GM03348 (cell line): ENCODE data around the gene SPSB4.
"Not testable (repeated sequence)": the region's sequence is repeated elsewhere in the genome, so short reads cannot be mapped to it uniquely, and the experiment has no call there.

Experiments
- DNase-seq: peaks from one replicate; pipeline ENCODE4 v3.0.0; 2012; ENCODE audit warnings: low spot score

Gene SPSB4

DNA sequence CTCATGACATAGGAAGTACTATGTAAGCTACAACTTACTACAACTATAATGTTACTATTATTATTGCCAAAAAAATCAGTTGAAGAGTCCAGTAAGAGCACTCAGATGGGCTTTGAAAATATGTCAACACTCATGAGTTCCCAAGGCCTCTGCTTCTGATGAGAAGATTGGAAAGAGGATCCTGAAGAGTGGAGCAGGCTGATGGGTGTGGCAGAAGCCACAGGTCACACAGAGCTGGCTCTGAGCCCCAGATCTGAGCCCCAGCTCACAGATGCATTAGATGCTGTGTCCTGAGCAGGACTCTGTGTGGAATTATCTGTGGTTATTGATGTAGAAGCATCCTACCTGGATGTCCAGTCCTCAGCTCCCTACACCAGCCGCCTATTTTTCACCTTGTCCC is 65.6 kb downstream of the SPSB4 start:
- DNase-seq: no peak

DNA sequence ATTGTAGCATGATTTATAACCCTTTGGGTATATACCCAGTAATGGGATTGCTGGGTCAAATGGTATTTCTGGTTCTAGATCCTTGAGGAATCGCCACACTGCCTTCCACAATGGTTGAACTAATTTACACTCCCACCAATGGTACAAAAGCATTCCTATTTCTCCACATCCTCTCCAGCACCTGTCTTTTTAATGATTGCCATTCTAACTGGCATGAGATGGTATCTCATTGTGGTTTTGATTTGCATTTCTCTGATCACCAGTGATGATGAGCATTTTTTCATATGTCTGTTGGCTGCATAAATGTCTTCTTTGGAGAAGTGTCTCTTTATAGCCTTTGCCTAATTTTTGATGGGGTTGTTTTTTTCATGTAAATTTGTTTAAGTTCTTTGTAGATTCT is 66.8 kb downstream of the SPSB4 start:
- not testable (repeated sequence) for DNase-seq

DNA sequence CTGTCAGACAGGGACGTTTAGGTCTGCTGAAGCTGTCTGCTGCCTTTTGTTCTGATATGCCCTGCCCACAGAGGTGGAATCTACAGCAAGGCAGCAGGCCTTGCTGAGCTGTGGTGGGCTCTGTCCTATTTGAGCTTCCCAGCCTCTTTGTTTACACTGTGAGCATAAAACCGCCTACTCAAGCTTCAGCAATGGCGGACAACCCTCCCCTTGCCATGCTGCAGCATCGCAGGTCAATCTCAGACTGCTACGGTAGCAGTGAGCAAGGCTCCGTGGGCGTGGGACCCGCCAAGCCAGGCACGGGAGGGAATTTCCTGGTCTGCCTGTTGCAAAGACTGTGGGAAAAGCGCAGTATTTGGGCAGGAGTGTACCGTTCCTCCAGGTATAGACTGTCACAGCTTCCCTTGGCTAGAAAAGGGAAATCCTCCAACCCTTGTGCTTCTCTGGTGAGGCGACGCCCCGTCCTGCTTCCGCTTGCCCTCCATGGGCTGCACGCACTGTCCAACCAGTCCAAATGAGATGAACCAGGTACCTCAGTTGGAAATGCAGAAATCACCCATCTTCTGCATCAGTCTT is 71.4 kb downstream of the SPSB4 start:
- no peak for DNase-seq

DNA sequence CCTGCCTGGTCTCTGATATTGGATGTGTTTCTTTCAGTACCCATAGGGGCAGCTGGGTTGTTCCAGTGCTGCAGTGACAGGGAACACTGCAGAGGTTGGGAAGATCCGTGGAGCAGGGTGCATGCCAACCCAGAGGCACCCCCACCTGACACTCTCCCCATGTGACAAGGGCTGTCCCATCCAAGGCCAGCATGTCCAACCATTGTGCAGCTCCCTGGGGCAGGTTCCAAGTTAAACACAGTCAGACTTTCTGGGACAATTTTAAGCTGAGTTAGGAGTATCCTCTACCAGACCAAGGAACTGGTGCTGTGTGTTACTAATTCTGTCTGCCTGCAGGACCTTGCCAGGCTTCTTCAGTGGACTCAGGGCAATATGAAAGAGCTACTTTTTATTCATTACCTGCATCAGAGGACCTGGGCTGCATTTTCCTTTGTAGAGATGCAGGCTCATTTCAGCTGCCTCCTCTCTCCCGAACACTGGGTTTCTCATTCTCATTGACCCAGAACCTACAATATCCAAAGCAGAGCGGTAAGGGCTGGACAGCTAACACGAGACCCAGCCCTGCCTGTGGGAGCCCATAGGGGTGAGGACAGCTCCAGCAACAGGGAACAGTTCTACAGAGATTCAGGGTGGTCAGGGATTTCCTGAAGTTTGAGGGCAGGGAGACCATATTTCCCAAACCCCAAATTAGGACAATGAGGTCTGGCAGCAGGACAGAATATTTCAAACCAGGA is 72.7 kb downstream of the SPSB4 start:
- no peak for DNase-seq

DNA sequence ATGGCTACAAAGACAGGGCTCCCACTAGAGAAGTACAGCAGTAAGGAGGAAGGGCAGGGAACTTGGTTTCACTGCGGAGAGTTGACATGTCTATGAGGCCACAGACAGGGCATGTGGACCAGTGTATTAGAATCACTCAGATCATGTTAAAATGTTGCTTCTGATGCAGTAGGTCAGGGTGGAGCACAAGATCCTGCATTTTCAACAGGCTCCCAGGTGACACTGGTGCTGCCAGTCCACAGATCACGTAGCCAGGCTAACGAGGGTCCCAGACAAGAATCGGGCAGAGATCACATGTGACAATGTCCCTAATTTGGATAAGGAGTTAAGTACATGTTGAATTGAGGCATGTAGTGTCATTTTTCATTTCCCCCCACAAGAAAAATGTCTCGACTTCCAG is 73.6 kb downstream of the SPSB4 start:
- DNase-seq: no peak

DNA sequence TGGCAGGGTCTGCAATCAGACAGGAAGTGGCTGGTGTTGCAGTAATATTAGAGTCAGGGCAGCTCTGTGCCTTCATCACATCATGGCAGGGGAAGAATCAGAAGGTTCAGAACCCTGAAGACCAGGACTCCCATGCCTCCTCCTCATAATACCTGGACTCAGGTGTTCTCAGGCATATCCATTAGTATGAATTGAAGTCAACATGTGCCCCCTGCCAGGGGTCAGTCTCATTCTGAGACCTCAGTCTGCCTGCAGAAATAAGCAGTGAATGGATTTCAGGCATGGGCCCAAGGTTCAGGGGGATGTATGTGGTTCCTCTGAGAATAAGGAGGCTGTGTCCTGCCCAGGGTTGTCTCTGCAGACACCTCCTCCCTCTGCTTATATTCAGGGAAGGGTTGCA is 74.2 kb downstream of the SPSB4 start:
- DNase-seq: no peak

DNA sequence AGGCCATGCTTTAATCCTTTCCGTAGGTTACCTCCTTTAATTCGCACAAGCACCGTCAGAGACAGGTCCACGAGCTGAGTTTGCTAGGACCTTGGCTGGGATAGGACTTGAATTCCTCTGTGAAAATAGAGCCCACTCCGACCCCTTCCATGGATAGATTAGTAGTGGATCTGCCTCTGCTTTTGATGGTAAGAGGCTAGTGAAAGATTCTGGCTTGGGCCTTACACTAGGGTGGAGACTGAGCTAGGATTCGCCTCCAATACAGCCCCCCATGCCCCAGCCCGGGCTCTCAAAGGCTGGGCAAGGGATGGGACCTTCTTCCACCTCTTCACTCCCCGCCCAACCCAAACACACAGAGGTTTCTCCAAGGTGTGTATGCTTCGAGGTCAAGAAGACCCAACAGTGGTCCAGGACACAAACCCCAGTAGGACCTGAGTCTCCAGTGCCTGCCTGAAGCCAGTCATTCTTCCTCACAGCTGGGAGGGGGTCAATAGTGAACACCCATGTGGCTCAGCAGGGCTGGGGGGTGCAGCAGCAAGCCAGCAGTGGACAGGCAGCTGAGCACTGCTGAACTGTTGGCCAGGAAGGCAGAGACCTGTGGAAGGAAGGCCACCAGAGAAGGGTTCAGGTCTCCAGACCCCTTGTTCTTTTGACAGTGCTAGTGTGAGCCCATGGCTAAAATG is 75.7 kb downstream of the SPSB4 start:
- DNase-seq: no peak

DNA sequence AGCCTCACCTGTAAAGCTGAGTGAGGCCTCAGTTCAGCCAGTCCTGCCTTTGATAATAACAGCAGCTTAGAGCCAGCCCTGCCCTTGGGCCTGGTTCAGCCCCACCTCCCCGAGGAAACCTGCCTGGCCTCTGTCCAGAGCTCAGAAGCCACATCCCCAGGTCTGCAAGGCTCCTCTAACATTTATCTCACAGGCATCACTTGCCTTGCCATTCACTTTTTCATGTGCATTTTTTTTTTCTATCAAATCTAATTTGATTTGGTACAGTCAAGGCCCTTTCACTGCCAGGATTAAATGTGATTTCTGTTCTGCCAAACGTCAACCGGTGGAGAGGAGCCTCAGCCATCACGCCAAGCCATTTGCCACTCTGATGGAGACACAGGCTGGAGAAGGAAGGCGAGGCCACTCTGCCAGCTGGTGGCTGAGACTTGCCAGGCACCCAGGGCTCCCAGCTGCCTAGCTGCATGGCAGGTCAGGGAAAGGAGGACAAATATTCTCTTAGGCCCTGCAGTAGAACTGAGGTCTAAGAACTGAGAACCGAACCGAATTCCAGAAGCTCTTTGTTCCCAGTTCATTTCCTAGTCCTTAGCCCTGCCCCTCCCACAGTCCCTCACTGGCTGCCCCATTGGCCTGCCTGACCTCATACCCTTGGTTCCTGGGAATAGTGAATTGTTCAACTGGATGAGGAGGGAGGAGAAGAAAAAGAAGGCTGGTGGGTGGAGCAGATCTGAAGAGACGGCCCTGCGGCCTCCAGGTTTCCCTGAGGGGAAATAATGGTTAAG is 76.4 kb downstream of the SPSB4 start:
- no peak for DNase-seq

DNA sequence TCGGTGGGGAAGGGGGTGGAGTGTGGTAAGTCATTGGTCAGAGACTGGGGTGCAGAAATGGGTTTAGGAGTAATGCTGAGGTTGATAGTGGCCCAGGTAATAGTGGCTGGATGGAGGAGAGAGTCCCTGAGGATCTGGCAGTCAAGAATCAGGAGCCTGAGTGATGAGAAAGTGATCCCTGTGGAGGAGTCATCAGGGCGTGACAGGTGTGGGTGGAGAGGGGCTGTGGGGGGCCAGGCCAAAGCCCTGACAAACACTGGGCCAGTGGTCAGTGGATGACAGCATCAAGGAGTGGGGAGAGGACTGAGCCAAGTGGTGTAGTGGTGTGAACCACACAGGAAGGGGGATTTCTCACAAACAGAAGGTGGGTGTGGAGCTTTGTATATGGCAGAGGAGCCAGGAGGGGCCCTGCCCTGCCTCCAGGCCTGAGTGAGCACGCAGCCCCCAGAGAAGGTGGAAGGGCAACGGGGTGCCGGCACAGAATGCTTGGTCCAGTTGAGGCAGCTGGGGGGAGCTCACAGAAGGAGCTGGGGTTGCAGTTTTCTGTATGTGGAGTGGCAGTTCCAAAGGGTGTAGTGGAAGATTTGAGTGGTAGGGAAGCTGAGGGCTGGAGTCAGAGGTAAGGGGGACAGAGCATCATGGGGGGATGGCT is 77.1 kb downstream of the SPSB4 start:
- no peak for DNase-seq

DNA sequence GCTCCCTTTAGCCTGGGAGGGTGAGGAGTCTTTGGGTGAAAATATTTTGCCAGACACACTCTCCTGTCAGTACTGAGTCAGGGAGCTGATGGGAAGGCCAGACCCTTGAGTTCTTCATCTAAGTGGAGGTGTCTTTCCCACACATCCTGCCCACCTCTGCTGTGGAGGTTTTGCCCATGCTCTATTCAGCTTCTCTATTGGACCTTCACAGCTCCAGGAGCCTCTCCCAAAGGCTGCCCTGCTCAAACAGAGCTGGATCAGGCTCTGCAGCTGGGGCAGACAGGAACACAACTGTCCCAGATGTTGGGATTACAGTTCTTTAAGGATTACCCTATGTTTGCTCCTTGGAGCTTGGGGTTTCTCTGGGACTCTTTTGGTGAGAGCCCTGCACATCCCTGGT is 77.9 kb downstream of the SPSB4 start:
- DNase-seq: no peak

DNA sequence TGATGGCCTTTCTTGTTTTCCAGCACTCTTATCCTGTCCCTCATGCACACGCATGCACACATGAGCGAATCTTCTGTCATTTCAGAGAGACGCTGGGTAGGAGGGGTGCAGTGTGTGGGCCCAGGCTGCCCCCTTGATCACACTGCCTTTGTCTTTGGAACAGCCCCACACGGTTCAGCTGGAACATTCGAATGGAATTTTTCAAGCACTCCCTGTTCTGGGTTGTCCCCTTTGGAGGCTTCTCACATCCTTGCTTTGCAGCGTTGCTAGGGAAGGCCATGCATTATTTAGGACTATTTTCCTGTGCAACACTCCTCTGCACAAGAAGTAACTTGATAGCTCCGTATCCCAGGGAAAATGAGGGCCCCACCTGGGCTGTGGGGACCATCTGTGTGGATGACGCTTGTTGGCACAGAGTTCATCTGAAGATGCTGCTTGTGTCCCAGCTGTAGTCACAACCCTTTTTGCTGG is 78.4 kb downstream of the SPSB4 start:
- DNase-seq: no peak

DNA sequence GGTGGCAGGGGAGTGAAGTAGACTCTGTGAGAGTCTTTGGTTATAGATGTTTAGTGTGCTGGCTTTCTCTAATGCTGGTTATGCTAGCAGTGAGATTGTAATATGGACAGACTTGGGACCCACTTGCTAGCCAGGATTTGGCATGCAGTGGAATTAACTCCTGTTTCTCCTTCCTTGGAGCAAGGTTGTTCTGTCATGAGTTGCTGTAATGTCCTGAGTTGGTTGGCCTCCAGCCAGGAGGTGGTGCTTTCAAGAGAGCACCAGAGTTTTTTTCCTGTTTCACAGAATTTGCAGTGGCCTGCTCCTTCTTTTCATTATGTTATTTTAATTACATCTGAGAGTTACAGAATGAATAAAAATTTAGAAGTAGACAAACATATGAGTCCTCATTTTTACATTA is 92.4 kb downstream of the SPSB4 start:
- DNase-seq: no peak

DNA sequence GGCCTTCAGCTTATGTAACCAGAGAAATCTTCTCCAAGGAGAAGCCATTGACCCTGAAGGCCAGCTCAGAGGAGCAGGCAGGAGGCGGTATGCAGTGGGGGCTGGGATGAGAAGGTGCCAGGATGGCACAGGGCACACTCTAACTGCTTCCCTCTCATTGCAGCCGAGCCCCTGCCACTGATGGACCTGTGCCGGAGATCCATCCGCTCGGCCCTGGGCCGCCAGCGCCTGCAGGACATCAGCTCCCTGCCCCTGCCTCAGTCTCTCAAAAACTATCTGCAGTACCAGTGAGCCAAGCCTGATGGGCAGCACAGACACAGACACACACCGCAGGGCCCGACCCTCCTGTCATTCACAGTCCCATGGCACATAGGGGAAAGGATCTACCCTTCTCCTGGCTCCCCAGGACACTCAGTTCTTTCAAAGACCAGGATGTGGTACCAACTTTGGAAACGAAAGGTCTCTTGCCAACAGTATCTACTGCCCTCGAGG is 95.9 kb downstream of the SPSB4 start:
- DNase-seq: no peak

DNA sequence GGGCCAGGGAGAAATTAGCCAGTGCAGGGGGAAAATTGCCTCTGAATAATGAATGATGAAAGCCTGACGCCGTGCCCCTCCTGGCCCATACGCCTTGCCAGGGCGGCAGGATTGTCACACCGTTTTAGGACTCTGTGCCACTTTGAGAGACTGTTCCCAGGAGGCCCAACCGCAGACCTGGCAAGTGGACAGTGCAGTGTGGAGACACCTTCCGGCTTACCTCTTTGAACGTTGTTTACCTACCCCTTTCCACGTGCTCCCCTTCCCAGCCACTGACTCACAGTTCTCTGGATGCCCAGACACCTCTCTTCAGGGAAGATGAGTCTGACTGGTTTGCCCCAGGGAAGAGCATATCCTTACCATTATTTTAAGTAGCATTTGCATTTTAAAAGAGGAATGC is 96.5 kb downstream of the SPSB4 start:
- no peak for DNase-seq

DNA sequence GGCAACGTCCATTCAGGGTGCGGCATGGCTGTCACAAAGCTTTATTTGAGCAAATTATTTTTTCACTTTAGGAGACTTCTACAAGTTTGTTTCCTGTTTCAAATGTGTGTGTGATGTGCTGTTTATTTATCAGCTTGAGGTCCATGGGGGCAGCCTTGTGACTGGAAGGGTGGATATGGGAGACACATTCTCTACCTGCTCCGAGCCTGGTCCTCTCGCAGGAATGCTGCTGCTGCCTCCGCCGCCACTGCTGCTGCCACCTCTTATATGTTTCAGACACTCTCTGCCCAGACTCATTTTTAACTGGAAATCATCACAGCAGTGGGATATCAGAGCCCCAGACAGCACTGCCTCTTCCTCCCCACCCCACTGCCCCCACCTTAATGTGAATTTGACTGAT is 97.0 kb downstream of the SPSB4 start:
- DNase-seq: no peak

DNA sequence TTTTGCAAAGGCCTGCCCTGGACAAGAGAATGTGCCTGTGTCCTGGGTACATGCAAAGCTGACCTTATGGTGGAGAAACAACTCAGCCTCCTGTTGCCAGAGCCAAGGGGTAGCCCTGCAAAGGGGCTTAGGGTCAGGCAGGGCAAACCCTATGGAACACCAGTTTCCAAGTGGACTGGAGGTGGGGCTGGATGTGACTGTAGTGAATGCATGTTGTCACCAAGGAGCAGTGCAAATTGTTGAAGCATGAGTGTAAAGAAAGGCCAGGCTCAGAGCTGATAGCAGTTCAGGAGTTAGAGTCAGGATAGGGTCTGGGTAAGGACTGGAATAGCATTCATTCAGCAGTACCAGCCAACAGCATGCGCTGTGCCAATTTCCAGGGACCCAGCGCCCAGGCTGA is 97.6 kb downstream of the SPSB4 start:
- no peak for DNase-seq

DNA sequence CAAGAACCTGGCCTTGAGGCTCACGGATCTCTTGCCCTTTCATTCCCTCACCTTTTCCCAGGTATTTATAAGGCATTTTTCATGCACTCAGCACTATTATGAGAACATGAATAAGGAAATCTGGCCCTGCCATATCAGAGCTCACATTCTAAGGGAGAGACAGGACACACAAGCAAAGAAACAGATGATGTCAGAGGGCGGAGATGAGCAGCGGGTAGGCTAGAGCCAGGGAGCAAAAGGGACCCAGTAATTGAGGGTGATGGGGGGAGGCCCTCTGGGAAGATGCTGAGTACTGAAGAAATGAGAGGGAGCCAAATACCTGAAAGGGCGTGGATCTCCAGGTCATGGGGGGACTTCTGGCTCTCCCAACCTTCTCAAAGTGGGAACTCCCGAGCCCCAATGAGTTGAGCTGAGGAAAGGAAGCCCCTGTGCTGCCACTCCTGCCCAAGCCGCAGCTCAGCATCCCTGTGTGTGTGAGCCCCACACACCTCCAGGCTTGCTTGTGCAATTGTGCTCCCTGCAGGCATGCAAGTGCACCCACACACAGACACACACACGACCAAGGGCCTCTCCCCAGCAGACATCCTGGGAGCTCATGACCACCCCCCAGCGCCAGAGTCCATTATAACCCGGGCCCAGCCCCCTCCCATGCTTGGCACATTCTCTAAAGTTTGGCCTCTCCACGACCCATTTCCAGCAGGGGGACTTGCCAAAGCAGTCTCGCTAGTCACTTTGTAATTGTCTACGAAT is 99.1 kb downstream of the SPSB4 start:
- no peak for DNase-seq

DNA sequence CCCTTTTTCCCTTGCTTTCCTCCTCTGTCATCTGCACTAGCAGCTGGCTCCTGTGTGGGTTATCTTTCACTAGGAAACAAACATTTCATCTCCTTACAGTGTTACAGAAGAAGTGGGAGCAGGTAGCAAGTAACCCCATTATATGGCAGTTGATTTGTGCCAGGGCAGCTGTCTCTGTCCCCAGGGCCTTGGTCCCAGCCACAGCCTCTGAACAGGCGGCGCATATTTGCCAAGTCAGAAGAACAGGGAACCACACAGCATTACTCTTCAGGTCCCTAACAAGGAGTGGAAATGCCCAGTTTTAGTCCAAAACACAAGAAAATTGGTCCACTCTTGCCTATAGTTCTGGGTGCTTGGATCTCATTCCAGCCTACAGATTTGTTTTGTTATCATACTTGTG is 99.8 kb downstream of the SPSB4 start:
- no peak for DNase-seq

DNA sequence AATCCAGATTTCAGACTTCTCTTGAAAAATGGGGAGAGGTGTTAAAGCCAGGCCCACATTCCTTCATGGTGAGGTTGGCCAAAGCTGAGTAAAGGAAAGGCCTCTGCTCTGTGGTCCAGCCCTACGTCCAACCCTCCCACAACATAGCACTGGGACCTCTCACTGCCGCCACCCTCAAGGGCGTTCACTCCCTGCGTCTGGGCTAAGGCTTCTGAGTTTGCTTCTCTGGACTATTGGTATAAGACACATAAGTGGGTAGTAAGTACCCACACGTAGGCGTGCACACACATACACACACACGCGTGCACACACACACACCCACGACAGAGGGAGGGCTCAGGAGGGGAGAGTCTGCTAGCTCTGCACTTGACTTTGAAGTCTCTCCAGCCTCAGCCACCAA is 100.3 kb downstream of the SPSB4 start:
- no peak for DNase-seq

DNA sequence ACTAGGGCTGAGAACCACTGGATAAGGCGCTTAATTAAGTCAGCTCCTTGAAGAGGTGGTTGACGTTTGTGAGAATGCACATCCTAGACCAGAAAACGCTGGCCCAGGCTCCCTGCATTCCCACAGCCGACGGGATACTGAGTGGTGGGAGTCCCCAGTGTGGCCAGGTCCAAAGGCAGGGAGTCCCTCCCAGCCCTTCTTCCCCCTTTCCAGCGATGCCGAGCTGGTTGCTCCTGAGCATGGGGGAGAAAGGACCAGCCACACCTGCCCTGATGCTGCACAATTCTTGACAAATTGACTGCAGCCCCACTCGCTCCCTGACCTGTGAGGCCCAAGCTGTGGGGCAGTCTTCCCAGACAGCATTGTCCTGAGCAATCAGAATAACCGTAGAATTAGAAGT is 101.0 kb downstream of the SPSB4 start:
- no peak for DNase-seq
